Neural progenitor cell (in vitro differentiated cells): Measurements from ENCODE around the gene IDE. TPM values are rescaled to one million over a fixed set of nuclear protein-coding genes. Genes with fewer than 3 reads are reported as not detected.

Experiments used
- DNase-seq: peaks from one replicate; pipeline ENCODE4 v3.0.0-alpha.2; 2016; ENCODE audit warnings: low spot score
- H2AFZ ChIP-seq: fragments of 200-600 bp; sonication (generic); replicated peaks from 2 replicates; pipeline ENCODE4 v1.6.1; 2016; ENCODE audit warnings: antibody characterized with exemption
- H3F3A ChIP-seq: fragments of 200-600 bp; sonication (generic); 2 replicates; pipeline ENCODE4 v1.6.1; 2016; ENCODE audit warnings: antibody characterized with exemption, low read depth
- H3K27ac ChIP-seq: fragments of 200-600 bp; sonication (generic); 2 replicates; pipeline ENCODE4 v1.5.1; 2016; ENCODE audit warnings: mild to moderate bottlenecking
- H3K27me3 ChIP-seq: fragments of 200-600 bp; sonication (generic); 2 replicates; pipeline ENCODE4 v1.6.1; 2016; ENCODE audit warnings: mild to moderate bottlenecking, moderate library complexity
- H3K36me3 ChIP-seq: fragments of 200-600 bp; sonication (generic); 2 replicates; pipeline ENCODE4 v1.5.1; 2016
- H3K4me1 ChIP-seq: fragments of 200-600 bp; sonication (generic); 2 replicates; pipeline ENCODE4 v1.6.1; 2016; ENCODE audit warnings: mixed run types
- H3K4me2 ChIP-seq: fragments of 200-600 bp; sonication (generic); 2 replicates; pipeline ENCODE4 v1.6.1; 2016
- H3K4me3 ChIP-seq: fragments of 200-600 bp; sonication (generic); 2 replicates; pipeline ENCODE4 v1.5.1; 2016
- H3K79me2 ChIP-seq: fragments of 200-600 bp; sonication (generic); 2 replicates; pipeline ENCODE4 v1.6.1; 2016; ENCODE audit warnings: low read depth
- H3K9ac ChIP-seq: fragments of 200-600 bp; sonication (generic); 2 replicates; pipeline ENCODE4 v1.6.1; 2016
- H3K9me3 ChIP-seq: fragments of 200-600 bp; sonication (generic); 2 replicates; pipeline ENCODE4 v1.5.1; 2016; ENCODE audit warnings: low read depth
- H4K20me1 ChIP-seq: fragments of 200-600 bp; sonication (generic); 2 replicates; pipeline ENCODE4 v1.6.1; 2016; ENCODE audit warnings: low read depth
- H3K27ac Mint-ChIP-seq: 3 replicates; pipeline ENCODE4 v1.8.0; 2021; ENCODE audit warnings: mixed read lengths
- H3K27me3 Mint-ChIP-seq: 2 replicates; pipeline ENCODE4 v1.8.0; 2022; ENCODE audit warnings: low read depth, mild to moderate bottlenecking, inconsistent platforms, moderate library complexity, mixed read lengths; ENCODE audit not compliant: insufficient read depth
- H3K36me3 Mint-ChIP-seq: 3 replicates; pipeline ENCODE4 v1.8.0; 2021; ENCODE audit warnings: mixed read lengths
- H3K4me1 Mint-ChIP-seq: 3 replicates; pipeline ENCODE4 v1.8.0; 2021; ENCODE audit warnings: mixed read lengths
- H3K4me3 Mint-ChIP-seq: 3 replicates; pipeline ENCODE4 v1.8.0; 2021; ENCODE audit warnings: mild to moderate bottlenecking, moderate library complexity, mixed read lengths
- H3K9me3 Mint-ChIP-seq: 3 replicates; pipeline ENCODE4 v1.8.0; 2020; ENCODE audit warnings: mixed read lengths
- CTCF ChIP-seq: fragments of 200-600 bp; sonication (generic); IDR thresholded peaks from 2 replicates; pipeline ENCODE4 v1.5.1; 2017; ENCODE audit warnings: antibody characterized with exemption, mild to moderate bottlenecking
- EZH2 ChIP-seq: fragments of 200-600 bp; sonication (generic); IDR thresholded peaks from 2 replicates; pipeline ENCODE4 v1.6.1; 2017; ENCODE audit warnings: antibody characterized with exemption, mild to moderate bottlenecking, moderate library complexity
- EZH2phosphoT487 ChIP-seq: fragments of 200-600 bp; sonication (generic); IDR thresholded peaks from 2 replicates; pipeline ENCODE4 v1.6.1; 2017; ENCODE audit warnings: antibody characterized with exemption
- total RNA-seq: library from RNA; depleted of rRNA; stranded (reverse); fragments of >200 nt; gene quantifications from 2 replicates; pipeline ENCODE4 v1.2.3, GENCODE V29; 2015; ENCODE audit warnings: low replicate concordance

IDE gene
- total RNA-seq, 1 donor from 2014 or later: 44.8 TPM

GRCh38 chr10:92490387-92490786, 83.5 kb downstream of the IDE start:
- Mint-ChIP-seq H3K9me3 (no peaks in the 10 kb centered on the region), H3K27me3 (no peaks in the 10 kb centered on the region), H3K27ac (no peak overlapping the region), H3K36me3 (peaks cover 37% of the 10 kb centered on the region), H3K4me1 (no peaks in the 10 kb centered on the region), H3K4me3 (no peak overlapping the region)
- DNase-seq: no peak
- H3K79me2 ChIP-seq: no peaks in the 10 kb centered on the region
- no peak overlapping the region for H3K4me3 ChIP-seq
- no peaks in the 10 kb centered on the region for H3K9me3 ChIP-seq
- no peaks in the 10 kb centered on the region for H3K36me3 ChIP-seq
- no peaks in the 10 kb centered on the region for H3K4me1 ChIP-seq
- H4K20me1 ChIP-seq: no peaks in the 10 kb centered on the region
- no peaks in the 10 kb centered on the region for H3K27me3 ChIP-seq
- H3K27ac ChIP-seq: no peak overlapping the region
- H3F3A ChIP-seq: no peaks in the 10 kb centered on the region
- no peak overlapping the region for H3K9ac ChIP-seq
- no peak for TF ChIP-seq EZH2
- TF ChIP-seq CTCF: no peak
- no peak for TF ChIP-seq EZH2phosphoT487
- H2AFZ ChIP-seq: no peak overlapping the region
- H3K4me2 ChIP-seq: no peak overlapping the region

- Histone ChIP-seq H3K4me3 (no peak overlapping the region), H4K20me1 (no peaks in the 10 kb centered on the region), H3F3A (no peaks in the 10 kb centered on the region), H2AFZ (no peak overlapping the region), H3K9ac (no peak overlapping the region), H3K27me3 (no peaks in the 10 kb centered on the region), H3K4me1 (no peaks in the 10 kb centered on the region), H3K79me2 (no peaks in the 10 kb centered on the region), H3K27ac (no peak overlapping the region), H3K4me2 (no peak overlapping the region), H3K36me3 (no peaks in the 10 kb centered on the region), H3K9me3 (no peaks in the 10 kb centered on the region)
- no peaks in the 10 kb centered on the region for H3K27me3 Mint-ChIP-seq
- H3K36me3 Mint-ChIP-seq: peaks cover 35% of the 10 kb centered on the region
- no peak overlapping the region for H3K4me3 Mint-ChIP-seq
- TF ChIP-seq CTCF (no peak), EZH2phosphoT487 (no peak), EZH2 (no peak)
- no peaks in the 10 kb centered on the region for H3K9me3 Mint-ChIP-seq
- no peak for DNase-seq
- no peak overlapping the region for H3K27ac Mint-ChIP-seq
- no peaks in the 10 kb centered on the region for H3K4me1 Mint-ChIP-seq
Observed at GRCh38 chr10:92486637-92487036, 87.3 kb downstream of the IDE start.

DNA sequence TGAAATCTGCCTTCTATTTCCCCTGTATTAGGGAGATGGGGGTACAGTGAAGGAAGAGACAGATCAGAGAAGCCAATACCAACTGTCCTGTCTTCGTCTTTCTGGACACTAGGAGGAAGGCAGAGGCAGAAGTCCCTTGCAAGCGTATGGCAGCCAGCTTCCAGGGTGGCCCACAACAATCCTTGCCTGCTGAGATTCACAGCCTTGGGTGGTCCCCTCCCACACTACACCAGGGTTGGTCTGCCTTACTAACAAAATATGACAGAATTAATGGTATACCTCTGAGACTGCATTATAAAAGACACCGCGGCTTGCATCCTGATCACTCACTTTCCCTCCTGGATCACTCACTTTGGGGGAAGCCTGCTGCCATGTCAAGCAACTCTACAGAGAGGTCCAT, 90.4 kb downstream of the IDE start:
- TF ChIP-seq EZH2phosphoT487: no peak
- TF ChIP-seq EZH2: no peak
- TF ChIP-seq CTCF: no peak
- no peaks in the 10 kb centered on the region for H3K27me3 Mint-ChIP-seq
- peaks cover 24% of the 10 kb centered on the region for H3K36me3 Mint-ChIP-seq

DNA sequence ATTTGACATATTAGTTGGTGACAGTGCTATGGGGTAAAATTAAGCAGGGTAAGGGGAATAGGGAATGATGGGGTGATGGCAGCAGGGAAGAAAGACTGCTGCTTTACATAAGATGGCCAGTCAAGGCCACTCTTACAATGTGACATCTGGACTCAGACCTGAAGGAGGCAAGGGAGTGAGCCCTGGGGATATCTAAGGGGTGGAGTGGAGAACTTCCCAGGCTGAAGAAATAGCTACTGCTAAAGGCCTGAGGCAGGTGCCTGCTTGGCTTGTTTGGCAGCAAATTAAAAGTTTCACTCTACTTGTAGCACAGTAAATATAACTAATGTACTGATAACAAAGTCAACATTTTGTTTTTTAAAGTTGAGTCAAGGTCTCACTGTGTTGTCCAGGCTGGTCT, 93.5 kb downstream of the IDE start:
- no peaks in the 10 kb centered on the region for H3K9me3 ChIP-seq
- no peaks in the 10 kb centered on the region for H3K27me3 Mint-ChIP-seq
- peaks cover 14% of the 10 kb centered on the region for H3K36me3 Mint-ChIP-seq
- peaks cover 6% of the 10 kb centered on the region for H3K36me3 ChIP-seq
- no peak overlapping the region for H3K4me2 ChIP-seq
- no peak overlapping the region for H3K27ac ChIP-seq
- H3K27ac Mint-ChIP-seq: no peak overlapping the region
- H3K9ac ChIP-seq: no peak overlapping the region
- H3K4me3 ChIP-seq: no peak overlapping the region
- H2AFZ ChIP-seq: no peak overlapping the region
- H3K9me3 Mint-ChIP-seq: no peaks in the 10 kb centered on the region
- H3K4me1 ChIP-seq: no peaks in the 10 kb centered on the region
- no peak for TF ChIP-seq EZH2
- no peak for TF ChIP-seq EZH2phosphoT487
- no peak for TF ChIP-seq CTCF
- H3K27me3 ChIP-seq: no peaks in the 10 kb centered on the region
- no peaks in the 10 kb centered on the region for H3K4me1 Mint-ChIP-seq
- no peaks in the 10 kb centered on the region for H4K20me1 ChIP-seq
- DNase-seq: no peak
- H3K79me2 ChIP-seq: no peaks in the 10 kb centered on the region
- H3F3A ChIP-seq: no peaks in the 10 kb centered on the region
- H3K4me3 Mint-ChIP-seq: no peak overlapping the region

More for the DNA sequence above, 90.4 kb downstream of the IDE start:
- Histone ChIP-seq H4K20me1 (no peaks in the 10 kb centered on the region), H3K27ac (no peak overlapping the region), H3K27me3 (no peaks in the 10 kb centered on the region), H3K4me3 (no peak overlapping the region), H3K36me3 (peaks cover 5% of the 10 kb centered on the region), H3K79me2 (no peaks in the 10 kb centered on the region), H2AFZ (no peak overlapping the region), H3K4me1 (no peaks in the 10 kb centered on the region), H3K9me3 (no peaks in the 10 kb centered on the region), H3K4me2 (no peak overlapping the region), H3F3A (no peaks in the 10 kb centered on the region), H3K9ac (no peak overlapping the region)
- H3K9me3 Mint-ChIP-seq: no peaks in the 10 kb centered on the region
- no peak overlapping the region for H3K27ac Mint-ChIP-seq
- H3K4me3 Mint-ChIP-seq: no peak overlapping the region
- H3K4me1 Mint-ChIP-seq: no peaks in the 10 kb centered on the region
- no peak for DNase-seq
